Vagina (tissue), 2 donors: ENCODE measurements around the gene SLC39A9.
"Not testable (repeated sequence)": the region's sequence is repeated elsewhere in the genome, so short reads cannot be mapped to it uniquely, and the experiment has no call there.

ENCODE experiments used
- POLR2AphosphoS5 ChIP-seq, 2 donors: sonication (generic); formaldehyde crosslinking; IDR thresholded peaks; one replicate each; pipeline ENCODE4 v1.9.0; 2017; ENCODE audit warnings: antibody characterized with exemption in 2 of 2, mild to moderate bottlenecking in 2 of 2, low read depth in 1 of 2; ENCODE audit not compliant: insufficient read depth in 1 of 2
- TF ChIP-seq, protein P1 (sequence below), 3 experiments: fragments of 450-650 bp in 2 of 3; fragments of 200-600 bp in 1 of 3; sonication (generic) in 1 of 3; IDR thresholded peaks; one replicate each; pipeline ENCODE4 v1.5.1; 2017 to 2019; ENCODE audit warnings: antibody characterized with exemption in 3 of 3, mild to moderate bottlenecking in 2 of 3, moderate library complexity in 2 of 3

DNA sequence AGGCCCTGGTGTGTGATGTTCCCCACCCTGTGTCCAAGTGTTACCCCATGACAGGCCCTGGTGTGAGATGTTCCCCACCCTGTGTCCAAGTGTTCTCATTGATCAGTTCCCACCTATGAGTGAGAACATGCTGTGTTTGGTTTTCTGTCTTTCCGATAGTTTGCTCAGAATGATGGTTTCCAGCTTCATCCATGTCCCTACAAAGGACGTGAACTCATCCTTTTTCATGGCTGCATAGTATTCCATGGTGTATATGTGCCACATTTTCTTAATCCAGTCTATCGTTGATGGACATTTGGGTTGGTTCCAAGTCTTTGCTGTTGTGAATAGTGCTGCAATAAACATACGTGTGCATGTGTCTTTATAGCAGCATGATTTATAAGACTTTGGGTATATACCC lies 17.6 kb downstream of the SLC39A9 start:
- TF ChIP-seq, protein P1, sequence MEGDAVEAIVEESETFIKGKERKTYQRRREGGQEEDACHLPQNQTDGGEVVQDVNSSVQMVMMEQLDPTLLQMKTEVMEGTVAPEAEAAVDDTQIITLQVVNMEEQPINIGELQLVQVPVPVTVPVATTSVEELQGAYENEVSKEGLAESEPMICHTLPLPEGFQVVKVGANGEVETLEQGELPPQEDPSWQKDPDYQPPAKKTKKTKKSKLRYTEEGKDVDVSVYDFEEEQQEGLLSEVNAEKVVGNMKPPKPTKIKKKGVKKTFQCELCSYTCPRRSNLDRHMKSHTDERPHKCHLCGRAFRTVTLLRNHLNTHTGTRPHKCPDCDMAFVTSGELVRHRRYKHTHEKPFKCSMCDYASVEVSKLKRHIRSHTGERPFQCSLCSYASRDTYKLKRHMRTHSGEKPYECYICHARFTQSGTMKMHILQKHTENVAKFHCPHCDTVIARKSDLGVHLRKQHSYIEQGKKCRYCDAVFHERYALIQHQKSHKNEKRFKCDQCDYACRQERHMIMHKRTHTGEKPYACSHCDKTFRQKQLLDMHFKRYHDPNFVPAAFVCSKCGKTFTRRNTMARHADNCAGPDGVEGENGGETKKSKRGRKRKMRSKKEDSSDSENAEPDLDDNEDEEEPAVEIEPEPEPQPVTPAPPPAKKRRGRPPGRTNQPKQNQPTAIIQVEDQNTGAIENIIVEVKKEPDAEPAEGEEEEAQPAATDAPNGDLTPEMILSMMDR (IDR thresholded peaks at IDR 0.05): not testable (repeated sequence)
- TF ChIP-seq POLR2AphosphoS5 (IDR thresholded peaks at IDR 0.05; ENCODE audit: insufficient read depth in 1 of 2, low read depth in 1 of 2): not testable (repeated sequence)
